GM19397 (cell line): Measurements from ENCODE around the gene MED13L.

Experiments used
- ATAC-seq: cut with Tn5 transposase; IDR thresholded peaks from one replicate; pipeline ENCODE4 v1.9.1; 2021; ENCODE audit warnings: mild to moderate bottlenecking, moderate library complexity; ENCODE audit not compliant: unreplicated experiment

The MED13L gene

GRCh38 chr12:116066381-116067230 lies 210.9 kb downstream of the MED13L start:
- no peak for ATAC-seq

GRCh38 chr12:116065606-116066005 lies 211.9 kb downstream of the MED13L start:
- ATAC-seq: no peak

GRCh38 chr12:116064493-116064892 lies 213.0 kb downstream of the MED13L start:
- ATAC-seq: no peak

GRCh38 chr12:116062698-116063097 lies 214.8 kb downstream of the MED13L start:
- ATAC-seq: no peak

- ATAC-seq: no peak
Observed at GRCh38 chr12:116060764-116061163, 216.7 kb downstream of the MED13L start.

GRCh38 chr12:116059904-116060303 lies 217.6 kb downstream of the MED13L start:
- no peak for ATAC-seq

GRCh38 chr12:116058574-116058973 lies 218.9 kb downstream of the MED13L start:
- ATAC-seq: no peak

- ATAC-seq: no peak
Observed at GRCh38 chr12:116057356-116057755, 220.1 kb downstream of the MED13L start.

- no peak for ATAC-seq
Observed at GRCh38 chr12:116055895-116056607, 221.4 kb downstream of the MED13L start.

GRCh38 chr12:116054280-116054679 lies 223.2 kb downstream of the MED13L start:
- ATAC-seq: no peak

GRCh38 chr12:116053479-116054200 lies 223.9 kb downstream of the MED13L start:
- ATAC-seq: no peak

GRCh38 chr12:116050275-116050674 lies 227.2 kb downstream of the MED13L start:
- no peak for ATAC-seq

- ATAC-seq: no peak
Observed at GRCh38 chr12:116048879-116049278, 228.6 kb downstream of the MED13L start.

GRCh38 chr12:116046039-116046438 lies 231.5 kb downstream of the MED13L start:
- no peak for ATAC-seq

GRCh38 chr12:116045150-116045549 lies 232.3 kb downstream of the MED13L start:
- ATAC-seq: no peak

- ATAC-seq: no peak
Observed at GRCh38 chr12:116043659-116044535, 233.6 kb downstream of the MED13L start.

- ATAC-seq: no peak
Observed at GRCh38 chr12:116040402-116040801, 237.1 kb downstream of the MED13L start.

- no peak for ATAC-seq
Observed at GRCh38 chr12:116039081-116039480, 238.4 kb downstream of the MED13L start.

GRCh38 chr12:116037941-116038837 lies 239.3 kb downstream of the MED13L start:
- no peak for ATAC-seq

GRCh38 chr12:116033765-116034164 lies 243.7 kb downstream of the MED13L start:
- ATAC-seq: no peak
